Adrenal gland (tissue), 5 donors: ENCODE results near the gene NEDD9.

Experiments used
- CTCF ChIP-seq, 6 experiments: fragments of 450-650 bp in 4 of 6; fragments of 200-600 bp in 2 of 6; sonication (generic) in 1 of 6; IDR thresholded peaks; 1 replicate in 5 of 6; 2 replicates in 1 of 6; pipeline versions ENCODE4 v1.5.1 to v1.8.0; 2016 to 2021; ENCODE audit warnings: antibody characterized with exemption in 6 of 6, mild to moderate bottlenecking in 2 of 6, moderate library complexity in 1 of 6
- POLR2A ChIP-seq, 2 donors: fragments of 450-650 bp; IDR thresholded peaks; one replicate each; pipeline ENCODE4 v1.6.1; 2017; ENCODE audit warnings: antibody characterized with exemption in 2 of 2, mild to moderate bottlenecking in 2 of 2, moderate library complexity in 1 of 2
- donor health status: DM: no; HTN: no; CAD: no.

DNA sequence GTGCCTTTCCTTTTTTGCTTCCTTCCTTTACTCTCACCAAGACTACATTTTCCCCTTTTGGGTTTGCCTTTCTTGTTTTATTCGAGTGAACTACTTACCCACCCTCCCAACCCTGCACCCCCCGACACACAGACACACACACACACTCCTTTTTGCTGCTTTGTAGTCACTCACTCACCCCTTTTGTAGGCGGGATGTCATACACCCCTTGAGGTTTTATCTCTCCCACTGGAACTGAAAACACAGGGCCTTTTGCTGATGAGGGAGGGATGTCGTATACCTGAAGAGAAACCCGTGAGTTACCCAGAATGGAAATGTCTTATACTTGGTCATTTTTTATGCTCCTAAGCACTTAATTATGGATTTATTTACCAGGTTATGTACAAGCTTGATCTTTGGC, 40.3 kb downstream of the NEDD9 start:
- no peak for TF ChIP-seq POLR2A (IDR thresholded peaks at IDR 0.05)
- no peak for TF ChIP-seq CTCF (IDR thresholded peaks at IDR 0.05)
